Testis (tissue), 3 donors: ENCODE results near the gene NFATC3. TPM values are rescaled to one million over a fixed set of nuclear protein-coding genes. Genes with fewer than 3 reads are reported as not detected.

Experiments used
- microRNA-seq, 2 donors: library from miRNA; unstranded; fragments of <30 nt; microRNA quantifications; one replicate each; pipeline ENCODE4, GENCODE V29; 2016; ENCODE audit warnings: borderline number of aligned reads in 2 of 2, borderline replicate concordance in 1 of 2
- polyA plus RNA-seq: library from polyadenylated mRNA; stranded (reverse); fragments of 350-450 nt; fragmentation: Illumina TruSeq; extraction: RNeasy Lipid Tissue Mini Kit (QIAGEN cat#74804); gene quantifications from one replicate; pipeline ENCODE4 v1.2.3, GENCODE V29; 2014; ENCODE audit warnings: low read depth, low replicate concordance; ENCODE audit not compliant: insufficient read depth
- small RNA-seq, 2 donors: library from RNA; depleted of rRNA; stranded (forward); fragments of <200 nt; gene quantifications; one replicate each; pipeline ENCODE3, GENCODE V24; 2016
- total RNA-seq, 2 donors: library from RNA; depleted of rRNA; stranded (reverse); fragments of >200 nt; gene quantifications; one replicate each; pipeline ENCODE4 v1.2.3, GENCODE V29; 2016

Gene NFATC3
- total and polyA plus RNA-seq, 3 donors from 2014 or later = 78.0 to 115 (median 94.7) TPM

Small RNA genes lying within 50 kb of the gene (microRNA-seq; reads per million reads assigned to microRNA genes)
- gene MIR6773 = 0 reads per million in 2 donors

Small RNA genes lying within 50 kb of the gene (small RNA-seq; reads per million reads assigned to genes)
- gene RF00019 (0 reads per million in 2 donors), gene RF00554 (0 reads per million in 2 donors)

Other genes with a start within 250 kb of the NFATC3 start
- 10 to 100 TPM; 56.8 to 59.7 TPM for gene THAP11, start 243.1 kb upstream of the NFATC3 start, total RNA-seq
- gene THAP11, start 243.1 kb upstream of the NFATC3 start, polyA plus RNA-seq = 24.0 TPM
- 100 to 1,000 TPM; 239 to 297 TPM for gene NUTF2, start 238.4 kb upstream of the NFATC3 start, total RNA-seq
- 121 TPM for gene NUTF2, start 238.4 kb upstream of the NFATC3 start, polyA plus RNA-seq
- gene CENPT, start 237.7 kb upstream of the NFATC3 start, total RNA-seq = 100 to 1,000 TPM; 115 to 154 TPM
- gene CENPT, start 237.7 kb upstream of the NFATC3 start, polyA plus RNA-seq = 108 TPM
- 100 to 1,000 TPM; 106 to 107 TPM for gene EDC4, start 212.3 kb upstream of the NFATC3 start, total RNA-seq
- 96.7 TPM for gene EDC4, start 212.3 kb upstream of the NFATC3 start, polyA plus RNA-seq
- 1 to 10 TPM; 4.2 to 8.1 TPM for gene NRN1L, start 200.5 kb upstream of the NFATC3 start, total RNA-seq
- 2.9 TPM for gene NRN1L, start 200.5 kb upstream of the NFATC3 start, polyA plus RNA-seq
- gene PSKH1, start 192.1 kb upstream of the NFATC3 start, total RNA-seq = 10 to 100 TPM; 47.7 to 50.5 TPM
- gene PSKH1, start 192.1 kb upstream of the NFATC3 start, polyA plus RNA-seq = 66.8 TPM
- gene CTRL, start 153.5 kb upstream of the NFATC3 start, total RNA-seq = 1 to 10 TPM in 1 of 2 donors, under 1 TPM in 1; 0.62 to 1.7 TPM
- 0.36 TPM for gene CTRL, start 153.5 kb upstream of the NFATC3 start, polyA plus RNA-seq
- gene PSMB10, start 148.5 kb upstream of the NFATC3 start, total RNA-seq = 10 to 100 TPM; 13.2 to 14.2 TPM
- 49.1 TPM for gene PSMB10, start 148.5 kb upstream of the NFATC3 start, polyA plus RNA-seq
- gene LCAT, start 141.2 kb upstream of the NFATC3 start, total RNA-seq = 10 to 100 TPM; 20.6 to 25.3 TPM
- gene LCAT, start 141.2 kb upstream of the NFATC3 start, polyA plus RNA-seq = 12.9 TPM
- 10 to 100 TPM; 64.3 to 68.4 TPM for gene SLC12A4, start 116.7 kb upstream of the NFATC3 start, total RNA-seq
- 46.7 TPM for gene SLC12A4, start 116.7 kb upstream of the NFATC3 start, polyA plus RNA-seq
- gene DPEP3, start 104.9 kb upstream of the NFATC3 start, total RNA-seq = 100 to 1,000 TPM; 127 to 138 TPM
- gene DPEP3, start 104.9 kb upstream of the NFATC3 start, polyA plus RNA-seq = 61.0 TPM
- gene DPEP2, start 85.9 kb upstream of the NFATC3 start, total RNA-seq = 1 to 10 TPM; 2.7 to 3.0 TPM
- gene DPEP2, start 85.9 kb upstream of the NFATC3 start, polyA plus RNA-seq = 5.9 TPM
- 1 to 10 TPM; 2.4 to 4.1 TPM for gene DPEP2NB, start 69.5 kb upstream of the NFATC3 start, total RNA-seq
- 3.2 TPM for gene DPEP2NB, start 69.5 kb upstream of the NFATC3 start, polyA plus RNA-seq
- gene DDX28, start 62.1 kb upstream of the NFATC3 start, total RNA-seq = 10 to 100 TPM; 19.1 to 19.9 TPM
- gene DDX28, start 62.1 kb upstream of the NFATC3 start, polyA plus RNA-seq = 18.6 TPM
- 10 to 100 TPM; 24.6 to 32.4 TPM for gene DUS2, start 62.1 kb upstream of the NFATC3 start, total RNA-seq
- 62.5 TPM for gene DUS2, start 62.1 kb upstream of the NFATC3 start, polyA plus RNA-seq
- 10 to 100 TPM; 12.8 to 14.6 TPM for gene ESRP2, start 150.8 kb downstream of the NFATC3 start, total RNA-seq
- 30.6 TPM for gene ESRP2, start 150.8 kb downstream of the NFATC3 start, polyA plus RNA-seq
- gene PLA2G15, start 160.0 kb downstream of the NFATC3 start, total RNA-seq = 10 to 100 TPM; 37.2 to 44.7 TPM
- gene PLA2G15, start 160.0 kb downstream of the NFATC3 start, polyA plus RNA-seq = 27.3 TPM
- gene SLC7A6, start 179.2 kb downstream of the NFATC3 start, total RNA-seq = 10 to 100 TPM; 42.2 to 48.6 TPM
- 28.6 TPM for gene SLC7A6, start 179.2 kb downstream of the NFATC3 start, polyA plus RNA-seq
- gene SLC7A6OS, start 225.6 kb downstream of the NFATC3 start, total RNA-seq = 10 to 100 TPM; 24.3 to 25.8 TPM
- 14.7 TPM for gene SLC7A6OS, start 225.6 kb downstream of the NFATC3 start, polyA plus RNA-seq
- 100 to 1,000 TPM in 1 of 2 donors, 10 to 100 TPM in 1; 99.3 to 111 TPM for gene PRMT7, start 225.6 kb downstream of the NFATC3 start, total RNA-seq
- gene PRMT7, start 225.6 kb downstream of the NFATC3 start, polyA plus RNA-seq = 47.9 TPM